H9 (cell line): Measurements from ENCODE around the gene PTPRN2. TPM values are rescaled to one million over a fixed set of nuclear protein-coding genes. Genes with fewer than 3 reads are reported as not detected.

Experiments used
- DNase-seq: peaks from one replicate; pipeline ENCODE4 v3.0.0-alpha.2; 2017
- H2AFZ ChIP-seq: one replicate; pipeline ENCODE4 v1.6.1; 2013; ENCODE audit warnings: mild to moderate bottlenecking, low read length, control low read depth, moderate library complexity
- H2AK5ac ChIP-seq: 2 replicates; pipeline ENCODE4 v1.6.1; 2013; ENCODE audit warnings: low read length, control low read depth, mixed read lengths; ENCODE audit not compliant: insufficient read length
- H2BK120ac ChIP-seq: one replicate; pipeline ENCODE4 v1.6.1; 2013; ENCODE audit warnings: low read depth, mild to moderate bottlenecking, low read length, control low read depth, inconsistent platforms; ENCODE audit not compliant: poor library complexity, severe bottlenecking
- H2BK12ac ChIP-seq: 2 replicates; pipeline ENCODE4 v1.6.1; 2013; ENCODE audit warnings: low read length, control low read depth, mixed read lengths, low read depth; ENCODE audit not compliant: insufficient read length
- H2BK15ac ChIP-seq: 2 replicates; pipeline ENCODE4 v1.6.1; 2013; ENCODE audit warnings: low read depth, low read length, control low read depth
- H2BK20ac ChIP-seq: one replicate; pipeline ENCODE4 v1.6.1; 2013; ENCODE audit warnings: low read depth, mild to moderate bottlenecking, low read length, control low read depth, inconsistent platforms; ENCODE audit not compliant: poor library complexity, severe bottlenecking
- H2BK5ac ChIP-seq: 2 replicates; pipeline ENCODE4 v1.6.1; 2013; ENCODE audit warnings: low read length, control low read depth, mixed read lengths; ENCODE audit not compliant: insufficient read length
- H3K14ac ChIP-seq: 2 replicates; pipeline ENCODE4 v1.6.1; 2013; ENCODE audit warnings: low read length, control low read depth; ENCODE audit not compliant: insufficient read depth
- H3K18ac ChIP-seq: 2 replicates; pipeline ENCODE4 v1.6.1; 2013; ENCODE audit warnings: low read depth, mild to moderate bottlenecking, mixed read lengths, low read length, control low read depth; ENCODE audit not compliant: insufficient read length
- H3K23ac ChIP-seq: 2 replicates; pipeline ENCODE4 v1.6.1; 2013; ENCODE audit warnings: low read length, control low read depth, mixed read lengths, low read depth; ENCODE audit not compliant: insufficient read length
- H3K23me2 ChIP-seq: 2 replicates; pipeline ENCODE4 v1.6.1; 2013; ENCODE audit warnings: low read depth, mild to moderate bottlenecking, mixed read lengths, low read length, control low read depth; ENCODE audit not compliant: insufficient read length, poor library complexity, severe bottlenecking
- H3K27ac ChIP-seq: 2 replicates; pipeline ENCODE4 v1.5.1; 2013; ENCODE audit warnings: low read length, control low read depth, mixed read lengths, low read depth; ENCODE audit not compliant: insufficient read length
- H3K27me3 ChIP-seq: 2 replicates; pipeline ENCODE4 v1.6.1; 2013; ENCODE audit warnings: low read length, control low read depth, inconsistent platforms; ENCODE audit not compliant: insufficient read depth
- H3K4ac ChIP-seq: 2 replicates; pipeline ENCODE4 v1.6.1; 2013; ENCODE audit warnings: low read depth, mild to moderate bottlenecking, control low read depth, inconsistent platforms, low read length, moderate library complexity
- H3K4me1 ChIP-seq: 2 replicates; pipeline ENCODE4 v1.6.1; 2013; ENCODE audit warnings: low read length, control low read depth, inconsistent platforms; ENCODE audit not compliant: insufficient read depth
- H3K4me2 ChIP-seq: 2 replicates; pipeline ENCODE4 v1.6.1; 2013; ENCODE audit warnings: low read length, control low read depth, mixed read lengths; ENCODE audit not compliant: insufficient read length, insufficient read depth
- H3K56ac ChIP-seq: 2 replicates; pipeline ENCODE4 v1.6.1; 2013; ENCODE audit warnings: low read depth, mild to moderate bottlenecking, mixed read lengths, low read length, control low read depth; ENCODE audit not compliant: insufficient read length
- H3K79me1 ChIP-seq: 2 replicates; pipeline ENCODE4 v1.6.1; 2013; ENCODE audit warnings: low read depth, mild to moderate bottlenecking, moderate library complexity, low read length, control low read depth, inconsistent platforms; ENCODE audit not compliant: insufficient read depth, poor library complexity, severe bottlenecking
- H3K79me2 ChIP-seq: 2 replicates; pipeline ENCODE4 v1.6.1; 2013; ENCODE audit warnings: low read length, control low read depth, inconsistent platforms; ENCODE audit not compliant: insufficient read depth
- H3K9ac ChIP-seq: 2 replicates; pipeline ENCODE4 v1.6.1; 2013; ENCODE audit warnings: low read length, control low read depth, mixed read lengths; ENCODE audit not compliant: insufficient read length; ENCODE audit errors: extremely low read depth
- H3K9me3 ChIP-seq: one replicate; pipeline ENCODE4 v1.6.1; 2013; ENCODE audit warnings: low read depth, low read length, inconsistent platforms; ENCODE audit not compliant: control insufficient read depth
- H3T11ph ChIP-seq: one replicate; pipeline ENCODE4 v1.6.1; 2013; ENCODE audit warnings: mild to moderate bottlenecking, low read length, control low read depth, inconsistent platforms
- H4K20me1 ChIP-seq: one replicate; pipeline ENCODE4 v1.6.1; 2013; ENCODE audit not compliant: control insufficient read depth, insufficient read length, insufficient read depth
- H4K5ac ChIP-seq: 2 replicates; pipeline ENCODE4 v1.6.1; 2013; ENCODE audit warnings: low read depth, mild to moderate bottlenecking, mixed read lengths, low read length, control low read depth; ENCODE audit not compliant: insufficient read length
- H4K8ac ChIP-seq: replicated peaks from 2 replicates; pipeline ENCODE4 v1.6.1; 2013; ENCODE audit warnings: low read length, control low read depth, mixed read lengths, low read depth; ENCODE audit not compliant: insufficient read length
- H4K91ac ChIP-seq: 2 replicates; pipeline ENCODE4 v1.6.1; 2013; ENCODE audit warnings: low read depth, mild to moderate bottlenecking, moderate library complexity, mixed read lengths, low read length, control low read depth; ENCODE audit not compliant: insufficient read length
- H3K27ac Mint-ChIP-seq, 3 experiments: 2 replicates in 2 of 3; 3 replicates in 1 of 3; pipeline ENCODE4 v1.8.0; 2020 to 2021; ENCODE audit warnings: mixed read lengths in 3 of 3, mild to moderate bottlenecking in 1 of 3, moderate library complexity in 1 of 3
- H3K27me3 Mint-ChIP-seq: 2 replicates; pipeline ENCODE4 v1.8.0; 2021; ENCODE audit warnings: low read depth, mild to moderate bottlenecking, moderate library complexity, mixed read lengths
- H3K36me3 Mint-ChIP-seq, 3 experiments: 2 replicates in 2 of 3; 3 replicates in 1 of 3; pipeline ENCODE4 v1.8.0; 2020 to 2021; ENCODE audit warnings: low read depth in 3 of 3, mixed read lengths in 3 of 3; ENCODE audit not compliant: insufficient read depth in 1 of 3
- H3K4me1 Mint-ChIP-seq, 2 experiments: 2 replicates each; pipeline ENCODE4 v1.8.0; 2020; ENCODE audit warnings: mixed read lengths in 2 of 2
- H3K4me3 Mint-ChIP-seq, 2 experiments: 2 replicates in 1 of 2; 3 replicates in 1 of 2; pipeline ENCODE4 v1.8.0; 2020 to 2021; ENCODE audit warnings: mild to moderate bottlenecking in 2 of 2, mixed read lengths in 2 of 2, moderate library complexity in 1 of 2
- H3K9me3 Mint-ChIP-seq, 2 experiments: 2 replicates in 1 of 2; 3 replicates in 1 of 2; pipeline ENCODE4 v1.8.0; 2020; ENCODE audit warnings: mild to moderate bottlenecking in 2 of 2, mixed read lengths in 2 of 2, moderate library complexity in 1 of 2
- WGBS: extraction: QIAGEN DNeasy Blood & Tissue Kit; methylation state at CpG from one replicate; pipeline ENCODE4 v1.1.7; 2013; ENCODE audit warnings: missing lambda C conversion rate, low lambda C conversion rate, mixed read lengths; ENCODE audit not compliant: insufficient read length; ENCODE audit errors: extremely low coverage; 5-methylcytosine and 5-hydroxymethylcytosine counted together
- total RNA-seq: library from RNA; stranded (reverse); gene quantifications from 2 replicates; pipeline ENCODE4 v1.2.1, GENCODE V29; 2021
- TF ChIP-seq, protein P1 (sequence below): fragments of 200-600 bp; sonication (generic); conservative IDR thresholded peaks from 3 replicates; pipeline ENCODE4 v1.8.0; 2021; ENCODE audit warnings: antibody characterized with exemption, mild to moderate bottlenecking

Gene PTPRN2
- total RNA-seq, 1 experiment from 2014 or later = 5.2 TPM

DNA sequence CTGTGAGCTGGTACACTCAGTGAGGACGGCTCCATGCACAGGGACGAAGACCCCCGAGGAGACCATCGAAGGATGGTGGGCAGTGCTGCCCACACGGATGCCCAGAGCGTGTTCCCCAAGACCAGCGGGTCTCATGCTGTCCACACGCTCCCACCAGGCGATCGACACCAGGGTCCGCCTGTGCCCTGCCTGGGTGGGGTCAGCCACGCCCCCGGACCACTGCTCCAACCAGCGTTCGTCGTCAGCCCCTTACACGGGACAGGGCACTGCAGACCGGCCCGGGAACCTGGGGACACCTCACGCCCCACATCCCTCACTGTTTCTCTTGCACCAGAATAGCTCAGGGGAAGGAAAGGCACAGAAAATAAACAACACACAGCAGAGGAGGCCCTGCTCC lies 1027.4 kb downstream of the PTPRN2 start:
- DNase-seq = no peak
- H2BK15ac ChIP-seq = no peak overlapping the region
- H3K27ac ChIP-seq = no peak overlapping the region
- H3K79me1 ChIP-seq = no peaks in the 10 kb centered on the region
- no peaks in the 10 kb centered on the region for H3K79me2 ChIP-seq
- no peak overlapping the region for H3K23ac ChIP-seq
- TF ChIP-seq, protein P1, sequence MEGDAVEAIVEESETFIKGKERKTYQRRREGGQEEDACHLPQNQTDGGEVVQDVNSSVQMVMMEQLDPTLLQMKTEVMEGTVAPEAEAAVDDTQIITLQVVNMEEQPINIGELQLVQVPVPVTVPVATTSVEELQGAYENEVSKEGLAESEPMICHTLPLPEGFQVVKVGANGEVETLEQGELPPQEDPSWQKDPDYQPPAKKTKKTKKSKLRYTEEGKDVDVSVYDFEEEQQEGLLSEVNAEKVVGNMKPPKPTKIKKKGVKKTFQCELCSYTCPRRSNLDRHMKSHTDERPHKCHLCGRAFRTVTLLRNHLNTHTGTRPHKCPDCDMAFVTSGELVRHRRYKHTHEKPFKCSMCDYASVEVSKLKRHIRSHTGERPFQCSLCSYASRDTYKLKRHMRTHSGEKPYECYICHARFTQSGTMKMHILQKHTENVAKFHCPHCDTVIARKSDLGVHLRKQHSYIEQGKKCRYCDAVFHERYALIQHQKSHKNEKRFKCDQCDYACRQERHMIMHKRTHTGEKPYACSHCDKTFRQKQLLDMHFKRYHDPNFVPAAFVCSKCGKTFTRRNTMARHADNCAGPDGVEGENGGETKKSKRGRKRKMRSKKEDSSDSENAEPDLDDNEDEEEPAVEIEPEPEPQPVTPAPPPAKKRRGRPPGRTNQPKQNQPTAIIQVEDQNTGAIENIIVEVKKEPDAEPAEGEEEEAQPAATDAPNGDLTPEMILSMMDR = no peak
- H2AFZ ChIP-seq = no peak overlapping the region
- H3K56ac ChIP-seq = no peak overlapping the region
- H4K5ac ChIP-seq = no peak overlapping the region
- H3K23me2 ChIP-seq = no peaks in the 10 kb centered on the region
- H3K4me1 Mint-ChIP-seq = no peaks in the 10 kb centered on the region
- WGBS = no CpG with 5 or more reads among the region's 20 CpGs
- H3K36me3 Mint-ChIP-seq = no peaks in the 10 kb centered on the region
- no peak overlapping the region; the same call in 1 of the 2 replicates for H3K14ac ChIP-seq
- no peaks in the 10 kb centered on the region for H3K27me3 ChIP-seq
- H2AK5ac ChIP-seq = no peak overlapping the region
- H3K4me1 ChIP-seq = no peaks in the 10 kb centered on the region
- no peak overlapping the region for H3T11ph ChIP-seq
- no peak overlapping the region for H3K27ac Mint-ChIP-seq
- H3K4me3 Mint-ChIP-seq = no peak overlapping the region
- H2BK5ac ChIP-seq = no peak overlapping the region
- no peak overlapping the region for H4K8ac ChIP-seq
- no peak overlapping the region for H2BK120ac ChIP-seq
- H2BK20ac ChIP-seq = no peak overlapping the region
- H4K91ac ChIP-seq = no peak overlapping the region
- H3K9me3 Mint-ChIP-seq = no peaks in the 10 kb centered on the region
- H3K27me3 Mint-ChIP-seq = peaks cover 20% of the 10 kb centered on the region
- H3K9me3 ChIP-seq = no peaks in the 10 kb centered on the region
- H3K9ac ChIP-seq = no peak overlapping the region
- H3K4me2 ChIP-seq = no peak overlapping the region
- H3K4ac ChIP-seq = no peak overlapping the region
- no peak overlapping the region for H3K18ac ChIP-seq
- no peak overlapping the region for H2BK12ac ChIP-seq
- H4K20me1 ChIP-seq = peaks cover 2% of the 10 kb centered on the region
